ENCODE measurements around the gene SKAP2.

SKAP2 gene

GRCh38 chr7:26864309-26865093 lies at the start of gene SKAP2:
SKAP2 (minus strand) TSS chr7:26864590; CDS start chr7:26864429, 161 bp downstream.
- peak; percentile 76 to 83 (median 78) for DNase-seq (ENCODE audit: low read depth in 3 of 3)

- no peak for DNase-seq (ENCODE audit: low read depth in 3 of 3)
These were observed 48.6 kb upstream of the SKAP2 start for GRCh38 chr7:26912933-26913536.

- DNase-seq (ENCODE audit: low read depth in 3 of 3): no peak
These were observed 47.9 kb upstream of the SKAP2 start for GRCh38 chr7:26912338-26912737.

GRCh38 chr7:26910221-26910620 lies 45.8 kb upstream of the SKAP2 start:
- DNase-seq (ENCODE audit: low read depth in 3 of 3): no peak

- DNase-seq (ENCODE audit: low read depth in 3 of 3): no peak
These were observed 35.9 kb upstream of the SKAP2 start for GRCh38 chr7:26900251-26900650.

- no peak for DNase-seq (ENCODE audit: low read depth in 3 of 3)
These were observed 35.1 kb upstream of the SKAP2 start for GRCh38 chr7:26899519-26899918.

GRCh38 chr7:26898891-26899290 lies 34.5 kb upstream of the SKAP2 start:
- no peak for DNase-seq (ENCODE audit: low read depth in 3 of 3)

GRCh38 chr7:26897928-26898327 lies 33.5 kb upstream of the SKAP2 start:
- no peak for DNase-seq (ENCODE audit: low read depth in 3 of 3)

- no peak for DNase-seq (ENCODE audit: low read depth in 3 of 3)
These were observed 27.3 kb upstream of the SKAP2 start for GRCh38 chr7:26891400-26892350.

- no peak for DNase-seq (ENCODE audit: low read depth in 3 of 3)
These were observed 16.5 kb upstream of the SKAP2 start for GRCh38 chr7:26880852-26881251.

- no peak for DNase-seq (ENCODE audit: low read depth in 3 of 3)
These were observed 15.3 kb upstream of the SKAP2 start for GRCh38 chr7:26879671-26880070.

- DNase-seq (ENCODE audit: low read depth in 3 of 3): no peak
These were observed 4.6 kb upstream of the SKAP2 start for GRCh38 chr7:26868841-26869495.

GRCh38 chr7:26865094-26865388 lies 651 bp upstream of the SKAP2 start:
- DNase-seq (ENCODE audit: low read depth in 3 of 3): no peak

GRCh38 chr7:26863518-26864308 lies 677 bp downstream of the SKAP2 start:
- peak in 1 of 3 donors; percentile 1 for DNase-seq (ENCODE audit: low read depth in 3 of 3)

GRCh38 chr7:26862834-26863233 lies 1.6 kb downstream of the SKAP2 start:
- no peak for DNase-seq (ENCODE audit: low read depth in 3 of 3)

- DNase-seq (ENCODE audit: low read depth in 3 of 3): no peak
These were observed 3.3 kb downstream of the SKAP2 start for GRCh38 chr7:26861050-26861449.

- DNase-seq (ENCODE audit: low read depth in 3 of 3): no peak
These were observed 4.0 kb downstream of the SKAP2 start for GRCh38 chr7:26860361-26860760.

GRCh38 chr7:26859720-26860119 lies 4.7 kb downstream of the SKAP2 start:
- DNase-seq (ENCODE audit: low read depth in 3 of 3): no peak

- DNase-seq (ENCODE audit: low read depth in 3 of 3): no peak
These were observed 5.7 kb downstream of the SKAP2 start for GRCh38 chr7:26858735-26859134.

- DNase-seq (ENCODE audit: low read depth in 3 of 3): no peak
These were observed 6.1 kb downstream of the SKAP2 start for GRCh38 chr7:26858241-26858715.

All from stimulated activated CD4-positive, alpha-beta T cell treated with anti-CD3 and anti-CD28 coated beads, TNF-alpha, amount 100 ng/mL, for 48 hours (primary cell).